LNCAP (cell line): Measurements from ENCODE around the gene IGSF21.

ENCODE experiments used
- CTCF ChIP-seq: fragments of 450-650 bp; IDR thresholded peaks from 2 replicates; pipeline ENCODE4 v1.5.1; 2017; ENCODE audit warnings: mild to moderate bottlenecking

The IGSF21 gene

GRCh38 chr1:18426580-18426979 is 319.0 kb downstream of the IGSF21 start:
- no peak for TF ChIP-seq CTCF
